NB4 (cell line): Measurements from ENCODE around the gene MEGF6.

Experiments
- CTCF ChIP-seq: IDR thresholded peaks from one replicate; pipeline ENCODE4 v1.5.1; 2012; ENCODE audit warnings: low read depth, low read length
- MAX ChIP-seq: IDR thresholded peaks from 2 replicates; pipeline ENCODE4 v1.6.1; 2011; ENCODE audit warnings: low read depth, low read length
- MYC ChIP-seq: IDR thresholded peaks from 2 replicates; pipeline ENCODE4 v1.6.1; 2011; ENCODE audit warnings: low read depth, low read length
- POLR2A ChIP-seq: IDR thresholded peaks from 2 replicates; pipeline ENCODE4 v1.6.1; 2011; ENCODE audit warnings: mild to moderate bottlenecking; ENCODE audit not compliant: insufficient read length; ENCODE audit errors: extremely low read depth

GRCh38 chr1:3507636-3508275 is 103.6 kb downstream of the MEGF6 start:
- TF ChIP-seq POLR2A = no peak
- TF ChIP-seq MYC = no peak
- TF ChIP-seq CTCF = no peak
- no peak for TF ChIP-seq MAX
